Tibial nerve (tissue), 3 donors: ENCODE results near the gene ADCY3.

Source experiments
- CTCF ChIP-seq, 5 experiments: fragments of 200-600 bp in 3 of 5; fragments of 450-650 bp in 2 of 5; sonication (generic) in 3 of 5; IDR thresholded peaks; one replicate each; pipeline ENCODE4 v1.5.1; 2016 to 2019; ENCODE audit warnings: antibody characterized with exemption in 5 of 5, mild to moderate bottlenecking in 3 of 5, moderate library complexity in 2 of 5
- POLR2A ChIP-seq, 2 donors: fragments of 450-650 bp; IDR thresholded peaks; one replicate each; pipeline ENCODE4 v1.6.1; 2017; ENCODE audit warnings: antibody characterized with exemption in 2 of 2, mild to moderate bottlenecking in 2 of 2, moderate library complexity in 2 of 2

DNA sequence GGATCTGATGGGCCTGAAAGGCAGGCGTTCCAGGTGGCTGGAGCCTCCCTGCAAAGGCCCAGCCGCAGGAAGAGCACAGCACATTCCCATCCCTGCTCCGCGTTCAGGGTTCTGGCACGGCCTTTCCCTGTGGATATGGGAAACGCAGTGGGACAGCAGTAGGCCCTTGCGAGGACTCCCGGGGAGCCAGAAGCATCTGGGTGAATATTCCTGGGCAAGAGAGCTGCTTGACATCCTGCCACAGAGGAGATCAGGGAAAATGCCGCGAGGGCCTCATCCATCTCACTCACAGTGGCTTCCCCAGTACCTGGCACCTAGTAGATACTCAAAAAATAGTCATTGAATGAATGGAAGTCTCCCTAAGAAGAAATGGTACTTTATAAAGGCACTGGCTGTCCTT is 3.1 kb upstream of the ADCY3 start:
- TF ChIP-seq CTCF (IDR thresholded peaks at IDR 0.05), result no peak
- no peak for TF ChIP-seq POLR2A (IDR thresholded peaks at IDR 0.05)
